ENCODE results near the gene INPP5A. TPM values are rescaled to one million over a fixed set of nuclear protein-coding genes. Genes with fewer than 3 reads are reported as not detected.

INPP5A gene
- total RNA-seq, 4 donors from 2014 or later: 31.2 to 51.8 (median 41.5) TPM

DNA sequence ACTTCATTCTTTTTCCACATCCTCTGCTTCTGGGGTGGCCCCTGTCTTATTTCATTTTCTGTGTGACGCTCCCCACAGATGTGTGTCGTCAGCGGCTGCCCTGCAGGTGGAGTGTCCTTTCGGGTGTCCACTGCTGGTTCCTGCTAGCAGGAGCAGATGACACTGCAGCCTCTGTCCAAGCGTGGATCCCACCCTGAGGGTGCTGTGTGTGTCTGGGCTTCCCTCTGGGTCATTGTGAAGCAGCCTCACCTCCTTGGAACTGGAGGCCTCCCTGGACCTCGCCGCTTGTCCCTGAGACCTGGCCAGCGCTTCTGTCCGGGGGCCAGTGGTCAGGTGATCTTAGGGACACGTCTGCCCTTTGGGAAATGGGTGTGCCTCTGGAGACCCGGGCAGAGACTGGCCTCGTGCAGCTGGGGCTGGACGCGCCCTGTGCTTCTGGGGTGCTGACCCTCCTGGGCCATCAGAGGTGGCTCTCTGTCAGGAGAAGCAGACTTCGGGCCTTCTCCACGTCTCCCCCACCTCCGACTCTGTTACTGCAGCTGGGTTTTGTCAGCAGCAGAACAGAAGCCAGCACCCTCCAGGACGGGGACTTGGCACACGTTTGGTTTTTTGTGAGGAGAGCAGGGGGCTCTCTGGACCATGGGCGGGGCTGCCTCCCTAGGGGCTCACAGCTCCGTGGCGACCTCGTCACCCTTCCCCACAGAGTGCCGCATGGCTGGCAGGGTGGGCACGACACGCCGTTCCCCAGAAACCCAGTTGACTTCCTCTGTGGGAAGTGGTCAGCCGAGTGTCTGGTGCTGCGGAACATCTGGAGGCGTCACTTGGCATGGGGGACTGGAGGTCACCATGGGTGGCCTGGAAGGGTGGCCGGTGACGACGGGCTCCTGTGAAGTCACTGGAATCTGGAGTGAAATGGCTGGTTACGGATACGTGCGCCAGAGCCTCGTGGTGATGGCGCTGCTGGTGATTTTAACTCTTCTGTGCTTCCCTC lies 48.4 kb downstream of the INPP5A start:
- WGBS, 2 donors: 74 to 90% methylated on average over 37 to 38 of the region's 38 CpGs
- no peak for DNase-seq (ENCODE audit: low spot score in 2 of 2)
- no peak overlapping the region for H3K4me3 ChIP-seq (ENCODE audit: low read depth, poor library complexity, severe bottlenecking)
- TF ChIP-seq, protein P1, sequence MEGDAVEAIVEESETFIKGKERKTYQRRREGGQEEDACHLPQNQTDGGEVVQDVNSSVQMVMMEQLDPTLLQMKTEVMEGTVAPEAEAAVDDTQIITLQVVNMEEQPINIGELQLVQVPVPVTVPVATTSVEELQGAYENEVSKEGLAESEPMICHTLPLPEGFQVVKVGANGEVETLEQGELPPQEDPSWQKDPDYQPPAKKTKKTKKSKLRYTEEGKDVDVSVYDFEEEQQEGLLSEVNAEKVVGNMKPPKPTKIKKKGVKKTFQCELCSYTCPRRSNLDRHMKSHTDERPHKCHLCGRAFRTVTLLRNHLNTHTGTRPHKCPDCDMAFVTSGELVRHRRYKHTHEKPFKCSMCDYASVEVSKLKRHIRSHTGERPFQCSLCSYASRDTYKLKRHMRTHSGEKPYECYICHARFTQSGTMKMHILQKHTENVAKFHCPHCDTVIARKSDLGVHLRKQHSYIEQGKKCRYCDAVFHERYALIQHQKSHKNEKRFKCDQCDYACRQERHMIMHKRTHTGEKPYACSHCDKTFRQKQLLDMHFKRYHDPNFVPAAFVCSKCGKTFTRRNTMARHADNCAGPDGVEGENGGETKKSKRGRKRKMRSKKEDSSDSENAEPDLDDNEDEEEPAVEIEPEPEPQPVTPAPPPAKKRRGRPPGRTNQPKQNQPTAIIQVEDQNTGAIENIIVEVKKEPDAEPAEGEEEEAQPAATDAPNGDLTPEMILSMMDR (IDR thresholded peaks at IDR 0.05): no peak
- TF ChIP-seq POLR2A (IDR thresholded peaks at IDR 0.05): no peak
- intact Hi-C loops (cut with DNase I; ENCODE audit: low total_unique reads): no loop called here

- DNase-seq (ENCODE audit: low spot score in 2 of 2): no peak
- 92 to 96% methylated on average over 22 of the region's 22 CpGs for WGBS, 2 donors
- intact Hi-C loops (cut with DNase I; ENCODE audit: low total_unique reads): no loop called here
- no peak for TF ChIP-seq POLR2A (IDR thresholded peaks at IDR 0.05)
- TF ChIP-seq, protein P1 (IDR thresholded peaks at IDR 0.05): no peak
- no peak overlapping the region for H3K4me3 ChIP-seq (ENCODE audit: low read depth, poor library complexity, severe bottlenecking)
Measured at GRCh38 chr10:132586739-132587138, 49.2 kb downstream of the INPP5A start.

DNA sequence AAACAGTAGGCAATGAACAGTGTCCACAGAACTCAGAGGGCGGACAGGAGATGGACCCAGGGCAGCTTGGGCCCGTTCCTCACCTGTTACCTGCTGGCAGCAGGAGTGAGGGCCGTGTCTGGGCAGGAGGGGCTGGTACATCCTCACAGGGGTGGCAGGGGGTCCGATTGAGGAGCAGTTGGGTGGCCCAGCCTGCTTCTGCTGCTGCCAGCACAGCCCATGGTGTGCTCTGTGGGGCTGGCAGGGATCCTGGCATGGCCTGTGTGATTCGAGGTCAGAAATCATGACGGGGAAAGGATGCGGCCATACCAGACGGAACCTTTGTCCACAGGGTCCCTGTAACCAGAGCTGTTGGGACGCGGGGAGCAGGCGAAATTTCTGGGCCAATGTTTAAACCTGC lies 49.6 kb downstream of the INPP5A start:
- intact Hi-C loops (cut with DNase I; ENCODE audit: low total_unique reads): no loop called here
- H3K4me3 ChIP-seq (ENCODE audit: low read depth, poor library complexity, severe bottlenecking): no peak overlapping the region
- DNase-seq (ENCODE audit: low spot score in 2 of 2): no peak
- no peak for TF ChIP-seq POLR2A (IDR thresholded peaks at IDR 0.05)
- TF ChIP-seq, protein P1 (IDR thresholded peaks at IDR 0.05): no peak
- 90 to 95% methylated on average over 11 of the region's 11 CpGs for WGBS, 2 donors

DNA sequence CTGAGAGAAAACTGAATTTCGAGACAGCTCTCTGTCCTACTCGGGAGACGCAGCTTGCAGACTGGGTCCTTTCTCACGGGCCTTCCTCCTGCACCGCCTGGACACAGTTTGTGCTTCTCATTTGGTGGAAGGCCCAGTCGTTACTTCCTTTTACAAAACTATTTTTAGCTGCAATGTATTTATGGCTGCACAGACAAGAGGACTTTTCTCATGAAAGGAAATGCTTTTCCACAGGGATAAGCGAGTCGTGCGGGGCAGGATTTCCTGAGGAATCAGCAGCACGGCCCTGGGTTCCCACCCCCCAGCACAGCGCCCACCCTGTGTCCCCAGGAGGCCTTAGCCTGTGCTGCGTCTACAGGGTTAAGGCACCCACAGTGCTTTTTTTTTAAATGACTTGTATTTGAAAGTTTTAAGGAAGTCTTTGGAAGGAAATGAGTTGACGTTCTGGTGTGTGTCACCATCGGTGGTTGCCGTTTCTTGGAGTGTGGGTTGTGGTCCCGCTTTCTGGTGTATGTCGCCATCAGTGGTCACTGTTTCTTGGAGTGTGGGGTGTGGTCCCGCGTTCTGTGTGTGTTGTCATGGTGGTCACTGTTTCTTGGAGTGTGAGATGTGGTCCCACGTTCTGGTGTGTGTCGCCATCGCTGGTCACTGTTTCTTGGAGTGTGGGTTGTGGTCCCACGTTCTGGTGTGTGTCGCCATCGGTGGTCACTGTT lies 50.9 kb downstream of the INPP5A start:
- no peak for TF ChIP-seq POLR2A (IDR thresholded peaks at IDR 0.05)
- TF ChIP-seq, protein P1 (IDR thresholded peaks at IDR 0.05): no peak
- WGBS, 2 donors: 50 to 64% methylated on average over 25 of the region's 25 CpGs
- no peak overlapping the region for H3K4me3 ChIP-seq (ENCODE audit: low read depth, poor library complexity, severe bottlenecking)
- no peak for DNase-seq (ENCODE audit: low spot score in 2 of 2)
- intact Hi-C loops (cut with DNase I; ENCODE audit: low total_unique reads): no loop called here

- DNase-seq (ENCODE audit: low spot score in 2 of 2): no peak
- no peak for TF ChIP-seq POLR2A (IDR thresholded peaks at IDR 0.05)
- TF ChIP-seq, protein P1 (IDR thresholded peaks at IDR 0.05): no peak
- intact Hi-C loops (cut with DNase I; ENCODE audit: low total_unique reads): no loop called here
- 75 to 81% methylated on average over 14 of the region's 14 CpGs for WGBS, 2 donors
- H3K4me3 ChIP-seq (ENCODE audit: low read depth, poor library complexity, severe bottlenecking): no peak overlapping the region
Measured at GRCh38 chr10:132589015-132589414, 51.4 kb downstream of the INPP5A start.

All from lower leg skin (tissue), 4 donors.